Smooth muscle cell of bladder (primary cell): ENCODE data around the gene ONECUT2. TPM values are rescaled to one million over a fixed set of nuclear protein-coding genes. Genes with fewer than 3 reads are reported as not detected.

Source experiments
- total RNA-seq: library from RNA; depleted of rRNA; stranded (reverse); fragments of >200 nt; gene quantifications from 2 replicates; pipeline ENCODE4 v1.2.3, GENCODE V29; 2014

ONECUT2 gene
- under 0.01 TPM in 2 replicates for total RNA-seq

DNA sequence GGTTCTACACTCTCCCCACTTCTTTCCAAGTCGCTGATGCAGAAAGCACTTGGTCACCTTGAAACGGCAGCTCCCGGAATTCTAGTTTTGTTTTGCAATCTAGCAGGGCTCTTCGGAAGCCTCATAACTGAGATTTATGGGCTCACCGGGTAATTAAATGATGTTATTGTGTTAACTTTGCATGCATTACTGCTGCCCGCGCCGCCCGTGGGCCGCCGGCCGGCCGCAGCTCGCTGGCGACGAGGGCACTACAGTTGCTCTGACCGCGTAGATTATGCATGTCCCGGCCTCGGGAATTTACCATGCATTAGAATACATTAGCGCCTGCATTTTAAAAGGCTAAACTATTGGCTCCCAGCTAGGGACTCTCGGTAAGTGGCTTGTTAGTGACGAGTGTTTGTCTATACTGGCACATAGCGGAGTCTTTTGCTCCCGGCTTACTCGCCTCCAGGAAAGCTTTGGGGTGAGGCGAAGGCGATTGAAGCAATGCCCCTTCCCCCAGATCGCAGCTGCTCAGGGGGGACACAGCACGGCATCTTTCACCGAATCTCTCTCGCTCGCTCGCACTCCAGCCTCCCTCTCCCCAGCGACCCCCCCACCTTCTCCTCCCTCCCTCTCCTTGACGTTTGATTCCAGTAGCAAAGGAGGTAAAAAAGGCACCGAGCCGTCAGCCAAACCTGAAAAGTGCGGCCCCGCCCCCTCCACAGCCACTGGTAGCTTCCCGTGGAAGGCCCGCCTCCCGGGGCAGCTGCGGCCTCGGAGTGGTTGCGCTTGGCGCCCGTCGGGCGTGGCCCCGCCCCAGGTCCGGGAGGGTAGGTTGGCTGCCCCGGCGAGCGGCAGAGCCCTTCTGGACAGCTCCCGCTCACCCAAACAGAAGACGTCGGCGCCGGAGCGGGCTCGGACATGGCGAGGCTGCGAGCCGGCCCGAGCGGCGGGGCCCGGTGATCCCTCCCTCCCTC lies at the start of gene ONECUT2:
Gene ONECUT2, plus strand, starts transcription at position 839 of the 959 bp plus-strand sequence. CDS start 343 bp downstream, outside the sequence.

Other genes starting within 250 kb of the ONECUT2 start
- not detected in 2 replicates for gene ST8SIA3, start 82.8 kb upstream of the ONECUT2 start, total RNA-seq
- 30.9 and 36.2 TPM in 2 replicates for gene FECH, start 151.3 kb downstream of the ONECUT2 start, total RNA-seq
- gene NARS1, start 186.5 kb downstream of the ONECUT2 start, total RNA-seq: 193 and 197 TPM in 2 replicates